ENCODE measurements around the gene ATG101.
"Not testable (repeated sequence)": the region's sequence is repeated elsewhere in the genome, so short reads cannot be mapped to it uniquely, and the experiment has no call there.

Gene ATG101

GRCh38 chr12:52116222-52117125, 46.7 kb downstream of the ATG101 start:
- DNase-seq, result peak; percentile 65 to 74

DNA sequence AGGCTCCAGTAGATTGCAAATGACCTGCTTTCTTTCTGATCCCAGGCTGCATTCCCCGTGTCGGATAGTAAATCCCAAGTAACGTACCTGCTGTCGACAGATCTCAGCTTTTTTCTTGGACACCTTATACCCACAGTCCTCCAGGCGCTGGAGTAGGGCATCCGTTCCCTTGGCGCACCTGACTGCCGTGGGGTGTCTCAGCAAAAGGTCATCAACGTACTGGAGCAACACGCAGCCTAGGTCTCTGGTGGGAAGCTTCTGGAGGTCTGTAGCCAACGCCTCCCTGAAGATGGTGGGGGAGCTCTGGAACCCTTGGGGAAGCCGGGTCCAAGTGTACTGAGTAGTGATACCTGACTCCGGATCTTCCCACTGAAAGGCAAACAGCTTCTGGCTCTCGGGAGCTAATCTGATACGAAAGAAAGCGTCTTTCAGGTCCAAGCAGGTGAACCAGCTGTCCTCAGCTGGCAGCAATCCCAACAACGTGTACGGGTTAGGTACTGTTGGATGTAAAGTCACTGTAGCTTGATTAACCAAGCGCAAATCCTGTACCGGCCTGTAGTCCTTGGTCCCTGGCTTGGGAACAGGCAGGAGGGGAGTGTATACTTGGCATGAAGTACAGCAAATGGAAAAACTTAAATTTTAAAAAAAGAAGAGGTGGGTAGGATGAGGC, 48.2 kb downstream of the ATG101 start:
- not testable (repeated sequence) for DNase-seq

DNA sequence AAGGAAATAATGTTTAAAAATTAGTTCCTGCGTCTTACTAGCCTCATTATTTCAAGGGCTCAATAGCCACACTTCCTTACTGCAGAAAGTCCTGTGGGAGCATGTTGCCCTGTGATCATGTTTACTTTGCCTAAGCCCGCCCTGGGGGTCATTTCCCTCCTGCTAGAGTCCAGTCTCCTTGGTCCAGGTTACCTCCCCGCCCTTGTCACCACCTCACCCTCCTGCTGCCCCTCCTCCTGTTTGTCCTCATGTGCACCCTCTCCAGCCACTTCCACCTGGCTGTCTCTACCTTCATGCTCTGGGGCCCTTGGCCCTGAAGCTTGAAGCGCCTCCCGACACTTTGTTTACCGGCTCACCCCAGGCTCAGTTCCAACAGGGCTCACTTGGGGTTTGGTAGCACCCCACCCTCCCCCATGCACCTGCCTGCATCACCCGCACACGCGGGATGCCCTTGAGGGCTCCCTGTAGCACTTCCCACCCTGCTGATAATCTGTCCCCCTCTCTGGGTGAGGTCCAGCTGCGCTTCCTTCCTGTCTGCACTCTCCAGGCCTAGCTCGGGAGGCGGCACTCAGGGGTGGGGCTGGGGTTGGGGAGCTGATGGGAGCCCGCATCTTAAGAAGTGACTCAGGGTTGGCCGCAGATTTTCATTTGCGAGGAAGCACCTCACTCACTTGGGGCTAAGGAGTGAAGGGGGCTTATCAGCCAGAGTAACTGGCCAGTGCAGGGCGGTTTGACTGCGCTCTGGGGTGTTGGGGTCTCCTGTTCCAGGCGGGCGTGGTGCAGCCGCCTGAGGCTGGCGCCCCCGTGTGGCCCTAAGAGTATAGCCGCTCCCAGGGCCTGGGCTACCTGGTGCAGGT, 49.8 kb downstream of the ATG101 start:
- no peak for DNase-seq

GRCh38 chr12:52120951-52121823, 51.4 kb downstream of the ATG101 start:
- no peak for DNase-seq

DNA sequence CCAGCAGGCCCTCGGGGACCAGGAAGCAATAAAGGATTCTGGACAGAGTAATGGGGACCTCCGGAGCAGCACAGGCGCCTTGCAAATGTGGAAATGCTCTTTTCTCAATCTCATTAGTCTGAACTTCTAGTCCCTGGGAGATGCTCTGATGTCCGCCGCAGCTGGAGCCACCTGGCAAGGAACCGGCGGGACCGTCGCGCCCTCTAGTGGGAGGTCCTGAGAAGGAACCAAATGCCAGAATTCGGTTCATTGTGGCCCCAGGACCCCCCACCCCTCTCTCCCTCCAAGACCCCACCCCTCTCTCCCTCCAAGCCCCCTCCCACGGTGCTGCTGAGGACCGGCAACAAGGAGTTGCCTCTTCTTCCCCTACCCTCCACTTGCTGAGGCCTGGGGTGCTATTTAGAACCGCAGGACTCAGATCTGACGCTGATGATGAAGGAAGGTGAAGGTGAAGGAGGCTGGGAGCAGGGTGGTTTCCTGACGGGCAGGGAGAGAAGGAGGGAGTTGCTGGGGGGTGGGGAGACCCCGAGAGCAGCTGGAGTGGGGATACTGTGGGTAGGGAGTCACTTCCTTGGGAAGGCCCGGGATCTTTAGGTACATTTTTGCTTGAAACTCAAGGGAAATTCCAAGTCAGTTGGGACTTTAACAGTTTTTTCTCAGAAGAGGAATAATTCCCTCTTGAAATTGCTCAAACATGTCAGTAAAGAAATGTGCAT, 52.2 kb downstream of the ATG101 start:
- peak; percentile 56 to 62 for DNase-seq

GRCh38 chr12:52122540-52122871, 52.7 kb downstream of the ATG101 start:
- DNase-seq, result no peak

DNA sequence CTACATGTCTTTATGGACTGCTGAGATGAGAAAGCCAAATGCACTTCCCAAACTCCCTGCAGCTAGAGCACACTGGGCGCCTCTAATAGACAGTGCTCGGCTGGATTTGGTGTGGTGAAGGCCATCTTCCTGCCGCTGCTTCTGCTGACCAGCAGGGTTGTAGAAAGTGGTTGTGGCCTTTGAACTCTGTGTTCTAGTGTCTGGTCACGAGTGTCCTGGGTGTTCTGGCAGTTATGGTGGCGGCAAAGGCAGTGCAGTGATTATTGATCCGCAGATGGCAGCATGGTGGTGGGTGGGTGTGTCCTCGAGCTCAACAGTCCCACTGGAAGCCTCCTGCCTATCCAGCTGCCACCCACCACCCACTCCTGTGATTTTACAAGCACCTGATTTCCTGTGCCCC, 53.1 kb downstream of the ATG101 start:
- DNase-seq, result no peak

GRCh38 chr12:52123487-52124186, 53.9 kb downstream of the ATG101 start:
- DNase-seq, result no peak

GRCh38 chr12:52125476-52125900, 55.7 kb downstream of the ATG101 start:
- DNase-seq, result no peak

- DNase-seq, result no peak
Observed at GRCh38 chr12:52126050-52126604, 56.3 kb downstream of the ATG101 start.
